ENCODE results near the gene SETD5. TPM values are rescaled to one million over a fixed set of nuclear protein-coding genes. Genes with fewer than 3 reads are reported as not detected.
A peak's percentile ranks its signal among the peaks of the same experiment; 100 is the strongest.
"Not testable (repeated sequence)": the region's sequence is repeated elsewhere in the genome, so short reads cannot be mapped to it uniquely, and the experiment has no call there.

SETD5 gene
- total RNA-seq, 2 donors from 2014 or later = 107 to 148 TPM

DNA sequence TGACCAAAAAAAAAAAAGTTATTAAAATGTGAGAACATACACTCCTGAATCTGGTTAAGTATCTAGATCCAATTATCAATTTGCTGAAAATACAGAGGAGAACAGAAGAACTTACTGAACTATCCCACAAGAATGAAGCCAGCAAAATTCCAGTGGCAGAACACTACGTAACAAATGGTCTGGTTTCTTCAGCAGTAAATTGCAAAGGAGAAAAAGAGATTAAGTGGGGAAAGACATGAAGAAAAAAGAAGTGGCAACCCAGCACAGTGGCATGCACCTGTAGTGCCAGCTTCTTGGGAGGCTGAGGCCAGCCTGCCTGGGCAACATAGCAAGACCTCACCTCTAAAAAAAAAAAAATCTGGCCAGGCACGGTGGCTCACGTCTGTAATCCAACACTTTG is 94.1 kb downstream of the SETD5 start:
- Mint-ChIP-seq H3K36me3 (ENCODE audit: low read depth) (peaks cover 6% of the 10 kb centered on the region), H3K9me3 (peaks cover 5% of the 10 kb centered on the region), H3K27ac (no peak overlapping the region), H3K27me3 (no peaks in the 10 kb centered on the region), H3K4me3 (no peak overlapping the region), H3K4me1 (no peaks in the 10 kb centered on the region)
- ATAC-seq (replicated peaks) = no peak

DNA sequence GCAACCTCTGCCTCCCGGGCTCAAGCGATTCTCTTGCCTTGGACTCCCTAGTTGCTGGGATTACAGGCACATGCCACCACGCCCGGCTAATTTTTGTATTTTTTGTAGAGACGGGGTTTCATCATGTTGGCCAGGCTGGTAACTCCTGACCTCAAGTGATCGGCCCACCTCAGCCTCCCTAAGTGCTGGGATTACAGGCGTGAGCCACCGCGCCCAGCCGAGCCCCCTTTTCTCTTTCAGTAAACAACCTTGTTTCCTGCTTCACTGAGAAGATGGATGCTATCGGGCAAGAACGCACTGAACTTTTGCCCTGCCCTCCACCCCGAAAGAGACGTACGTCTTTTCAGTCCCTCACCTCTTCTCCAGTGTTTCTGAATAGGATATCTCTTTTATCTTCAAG is 96.6 kb downstream of the SETD5 start:
- H3K4me3 Mint-ChIP-seq; H3K9me3 Mint-ChIP-seq; H3K27ac Mint-ChIP-seq; H3K36me3 Mint-ChIP-seq (ENCODE audit: low read depth); ATAC-seq (replicated peaks); H3K4me1 Mint-ChIP-seq; H3K27me3 Mint-ChIP-seq: not testable (repeated sequence)

DNA sequence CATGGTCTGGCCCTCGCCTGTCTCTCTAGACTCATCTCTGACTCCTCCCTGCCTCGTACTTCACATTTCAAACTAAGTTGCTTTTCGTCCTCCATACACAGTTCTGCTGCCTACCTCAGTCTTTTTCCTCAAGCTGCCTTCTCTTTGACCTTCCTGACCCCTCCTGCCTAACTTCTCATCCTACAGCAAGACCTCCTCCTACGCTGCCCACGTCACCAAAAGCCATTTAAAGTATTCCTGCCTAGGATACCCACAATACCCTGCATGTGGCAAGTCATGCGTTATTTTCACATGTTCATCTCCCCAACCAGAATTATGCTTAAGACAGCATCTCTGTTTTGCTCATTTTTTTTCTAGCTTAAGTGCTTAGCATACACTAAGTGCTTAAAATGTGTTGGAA is 99.5 kb downstream of the SETD5 start:
- no peak for ATAC-seq (replicated peaks)
- no peak overlapping the region for H3K4me3 Mint-ChIP-seq
- peaks cover 4% of the 10 kb centered on the region for H3K4me1 Mint-ChIP-seq
- peaks cover 21% of the 10 kb centered on the region for H3K27me3 Mint-ChIP-seq
- H3K27ac Mint-ChIP-seq = no peak overlapping the region
- H3K36me3 Mint-ChIP-seq (ENCODE audit: low read depth) = no peaks in the 10 kb centered on the region
- no peaks in the 10 kb centered on the region for H3K9me3 Mint-ChIP-seq

DNA sequence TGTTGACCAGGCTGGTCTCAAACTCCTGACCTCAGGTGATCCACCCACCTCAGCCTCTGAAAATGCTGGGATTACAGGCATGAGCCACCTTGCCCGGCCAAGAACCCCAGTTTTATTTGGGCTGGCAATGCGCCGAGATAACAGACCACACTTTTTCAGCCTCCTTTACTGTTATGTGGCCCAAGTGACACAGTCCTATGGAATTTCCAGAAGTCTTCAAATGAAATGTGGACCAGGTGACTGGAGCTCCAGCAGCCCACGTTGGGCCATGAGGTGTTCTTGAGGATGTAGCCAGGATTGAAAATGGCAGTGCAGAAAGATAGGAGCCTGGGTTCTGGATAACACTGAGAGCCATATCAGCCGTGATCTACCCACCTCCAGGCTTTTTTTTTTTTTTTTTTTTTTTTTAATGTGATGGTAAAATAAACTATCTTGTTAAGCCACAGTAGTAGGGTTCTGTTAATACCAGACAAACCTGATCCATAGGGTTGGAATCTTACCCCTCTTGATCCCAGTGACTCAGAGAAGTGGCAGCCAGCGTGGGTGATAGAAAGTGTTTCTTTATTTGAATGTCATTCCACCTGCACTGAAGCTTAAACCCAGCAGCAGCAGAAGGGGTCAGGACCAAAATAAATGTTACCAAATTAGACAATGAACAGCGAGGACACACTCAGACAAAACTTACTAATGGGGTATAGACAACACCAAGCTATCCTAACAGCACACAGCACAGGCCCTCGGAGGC is 100.6 kb downstream of the SETD5 start:
- Mint-ChIP-seq H3K4me3 (no peak overlapping the region), H3K27ac (no peak overlapping the region), H3K27me3 (peaks cover 23% of the 10 kb centered on the region), H3K4me1 (peaks cover 4% of the 10 kb centered on the region), H3K36me3 (ENCODE audit: low read depth) (no peaks in the 10 kb centered on the region), H3K9me3 (no peaks in the 10 kb centered on the region)
- no peak for ATAC-seq (replicated peaks)

DNA sequence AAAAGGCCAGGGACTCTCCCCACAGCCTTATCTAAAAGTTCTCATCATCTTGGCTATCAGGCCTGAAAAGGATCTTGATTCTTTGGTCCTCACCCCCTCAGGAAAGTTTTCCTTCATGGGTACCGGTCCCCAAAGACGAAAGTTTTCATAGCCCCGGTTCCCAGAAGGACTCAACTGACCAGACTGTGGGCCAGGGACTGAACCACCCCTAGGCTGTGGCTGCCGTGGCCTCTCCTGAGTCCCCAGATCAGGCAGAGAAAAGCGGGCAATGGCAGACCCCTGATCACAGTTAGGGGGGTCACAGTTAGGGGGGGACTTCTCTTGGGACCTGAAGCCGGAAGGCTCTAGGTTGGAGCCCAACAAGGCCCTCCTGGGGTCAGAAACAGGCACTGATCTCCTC is 101.4 kb downstream of the SETD5 start:
- H3K9me3 Mint-ChIP-seq = no peaks in the 10 kb centered on the region
- H3K4me1 Mint-ChIP-seq = peaks cover 4% of the 10 kb centered on the region
- peaks cover 23% of the 10 kb centered on the region for H3K27me3 Mint-ChIP-seq
- H3K36me3 Mint-ChIP-seq (ENCODE audit: low read depth) = no peaks in the 10 kb centered on the region
- no peak overlapping the region for H3K4me3 Mint-ChIP-seq
- no peak overlapping the region for H3K27ac Mint-ChIP-seq
- no peak for ATAC-seq (replicated peaks)

DNA sequence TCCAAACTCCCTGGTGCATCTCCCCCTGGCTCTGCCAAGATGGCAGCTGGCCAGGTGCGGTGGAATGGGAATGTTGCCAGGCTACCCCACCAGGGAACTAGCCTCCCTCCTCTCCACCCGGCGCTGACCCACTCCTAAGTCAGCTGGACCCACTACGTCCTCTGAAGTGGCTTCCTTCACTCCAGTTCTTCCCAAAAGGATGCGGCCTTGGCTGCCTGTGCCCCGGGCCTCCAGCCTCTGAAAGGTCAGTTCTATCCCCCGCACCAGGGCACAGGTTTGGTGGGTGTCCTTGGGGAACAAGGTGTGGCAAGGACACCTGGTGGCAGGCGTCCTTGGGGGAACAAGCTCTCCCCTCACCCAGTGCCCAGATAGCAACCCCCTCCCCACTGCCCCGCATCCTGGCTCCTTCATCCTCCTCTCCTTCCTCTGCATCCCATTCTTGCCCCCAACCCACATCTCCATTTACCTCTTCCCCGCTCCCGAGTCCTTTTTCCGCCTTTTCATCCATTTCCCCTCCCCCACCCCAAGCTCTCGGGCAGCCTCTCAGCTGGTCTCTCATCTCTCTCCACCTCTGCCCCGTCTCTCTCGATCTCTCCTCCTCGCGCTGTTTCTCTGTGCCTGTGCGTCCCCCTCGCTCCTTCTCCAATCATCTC is 102.2 kb downstream of the SETD5 start:
- H3K36me3 Mint-ChIP-seq (ENCODE audit: low read depth) = no peaks in the 10 kb centered on the region
- peaks cover 23% of the 10 kb centered on the region for H3K27me3 Mint-ChIP-seq
- H3K4me3 Mint-ChIP-seq = no peak overlapping the region
- ATAC-seq (replicated peaks) = no peak
- no peak overlapping the region for H3K27ac Mint-ChIP-seq
- H3K4me1 Mint-ChIP-seq = peaks cover 4% of the 10 kb centered on the region
- H3K9me3 Mint-ChIP-seq = no peaks in the 10 kb centered on the region

DNA sequence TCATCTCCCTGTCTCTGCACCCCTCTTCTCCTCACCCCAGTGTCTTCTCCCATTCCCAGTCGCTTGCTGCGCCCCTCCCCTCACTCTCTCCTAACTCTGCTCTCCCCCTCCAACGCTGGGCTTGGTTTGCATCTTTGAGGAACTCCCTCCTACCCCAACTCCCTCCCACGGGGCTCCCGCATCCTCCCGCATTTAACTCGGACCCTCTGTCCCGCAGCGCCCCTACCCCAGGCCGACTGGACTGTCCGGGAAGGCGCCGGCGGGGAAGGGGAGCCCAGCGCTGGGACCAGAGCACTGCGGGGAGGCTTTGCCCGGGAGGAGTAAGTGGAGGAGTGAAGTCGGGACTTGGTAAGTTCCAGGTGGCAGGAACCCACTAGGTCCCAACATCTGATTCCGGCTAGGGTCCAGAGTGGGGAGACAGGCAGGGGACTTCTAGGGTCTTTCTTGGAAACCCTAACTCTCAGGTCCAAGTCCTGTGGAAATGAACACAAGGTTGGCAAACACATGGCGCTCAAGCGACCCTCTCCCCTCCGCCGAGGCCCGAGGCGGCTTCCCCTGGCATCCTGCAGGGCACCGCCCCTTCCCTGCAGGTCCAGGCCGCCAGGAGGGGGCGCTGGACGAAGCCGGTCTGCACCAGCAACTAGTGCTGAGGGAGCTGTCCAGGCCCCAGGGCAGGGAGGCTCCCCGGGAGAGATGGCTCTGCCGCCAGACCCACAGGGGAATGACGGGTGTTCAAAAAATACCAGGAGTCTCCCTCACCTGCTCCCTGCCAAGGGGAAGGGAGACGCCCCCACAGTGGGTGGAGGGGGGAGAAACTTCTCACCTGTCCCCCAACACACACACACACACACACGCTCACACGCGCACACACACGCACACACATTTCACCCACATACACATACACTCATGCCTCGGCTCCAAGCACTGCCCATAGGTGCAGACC is 103.0 kb downstream of the SETD5 start:
- Mint-ChIP-seq H3K9me3 (no peaks in the 10 kb centered on the region), H3K27me3 (peaks cover 23% of the 10 kb centered on the region), H3K4me1 (peaks cover 4% of the 10 kb centered on the region), H3K4me3 (peak overlapping the region; percentile 29), H3K27ac (no peak overlapping the region), H3K36me3 (ENCODE audit: low read depth) (no peaks in the 10 kb centered on the region)
- peak; percentile 77 for ATAC-seq (replicated peaks)

DNA sequence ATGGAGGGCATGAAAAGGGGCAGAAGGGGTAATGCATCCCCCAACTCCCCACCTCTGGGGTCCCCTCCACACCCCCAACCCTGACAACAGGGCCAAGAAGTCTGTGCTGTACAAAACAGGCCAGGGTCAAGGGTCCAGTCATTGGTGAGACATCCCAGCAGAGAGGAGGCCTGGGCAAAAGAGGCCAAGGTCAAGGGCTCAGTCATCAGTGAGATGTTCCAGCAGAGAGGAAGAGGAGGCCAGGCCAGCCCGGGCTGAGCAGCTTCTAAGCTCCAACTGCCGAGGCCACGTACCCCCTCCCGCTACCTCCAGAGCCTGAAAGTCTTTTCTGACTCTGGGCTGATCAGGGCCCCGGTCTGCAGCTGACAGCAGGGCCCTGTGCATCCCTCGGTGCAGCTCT is 103.8 kb downstream of the SETD5 start:
- Mint-ChIP-seq H3K4me1 (peaks cover 4% of the 10 kb centered on the region), H3K4me3 (peak overlapping the region; percentile 29), H3K36me3 (ENCODE audit: low read depth) (no peaks in the 10 kb centered on the region), H3K27me3 (peaks cover 23% of the 10 kb centered on the region), H3K9me3 (no peaks in the 10 kb centered on the region), H3K27ac (no peak overlapping the region)
- no peak for ATAC-seq (replicated peaks)

DNA sequence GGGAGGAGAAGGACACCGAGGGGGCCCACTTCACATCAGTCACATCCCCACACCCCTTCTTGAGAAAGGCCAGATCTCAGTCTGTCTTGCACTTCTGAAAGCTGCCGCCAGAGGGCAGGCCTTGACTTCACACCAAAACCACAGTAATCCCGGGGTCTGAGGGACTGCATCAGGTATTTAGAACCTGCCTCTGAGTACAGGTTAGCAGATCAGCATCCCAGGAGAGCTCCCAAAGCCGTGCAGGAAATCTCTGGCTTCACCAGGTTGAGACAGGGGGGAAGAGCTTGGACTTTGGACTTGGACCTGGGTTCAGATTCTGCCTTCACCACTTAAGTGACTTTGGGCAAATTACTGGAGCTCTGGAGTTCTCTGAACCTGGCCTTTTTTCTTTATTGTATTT is 105.9 kb downstream of the SETD5 start:
- no peak overlapping the region for H3K27ac Mint-ChIP-seq
- H3K36me3 Mint-ChIP-seq (ENCODE audit: low read depth) = no peaks in the 10 kb centered on the region
- ATAC-seq (replicated peaks) = peak; percentile 55
- no peaks in the 10 kb centered on the region for H3K9me3 Mint-ChIP-seq
- no peak overlapping the region for H3K4me3 Mint-ChIP-seq
- H3K4me1 Mint-ChIP-seq = peaks cover 4% of the 10 kb centered on the region
- peaks cover 30% of the 10 kb centered on the region for H3K27me3 Mint-ChIP-seq

DNA sequence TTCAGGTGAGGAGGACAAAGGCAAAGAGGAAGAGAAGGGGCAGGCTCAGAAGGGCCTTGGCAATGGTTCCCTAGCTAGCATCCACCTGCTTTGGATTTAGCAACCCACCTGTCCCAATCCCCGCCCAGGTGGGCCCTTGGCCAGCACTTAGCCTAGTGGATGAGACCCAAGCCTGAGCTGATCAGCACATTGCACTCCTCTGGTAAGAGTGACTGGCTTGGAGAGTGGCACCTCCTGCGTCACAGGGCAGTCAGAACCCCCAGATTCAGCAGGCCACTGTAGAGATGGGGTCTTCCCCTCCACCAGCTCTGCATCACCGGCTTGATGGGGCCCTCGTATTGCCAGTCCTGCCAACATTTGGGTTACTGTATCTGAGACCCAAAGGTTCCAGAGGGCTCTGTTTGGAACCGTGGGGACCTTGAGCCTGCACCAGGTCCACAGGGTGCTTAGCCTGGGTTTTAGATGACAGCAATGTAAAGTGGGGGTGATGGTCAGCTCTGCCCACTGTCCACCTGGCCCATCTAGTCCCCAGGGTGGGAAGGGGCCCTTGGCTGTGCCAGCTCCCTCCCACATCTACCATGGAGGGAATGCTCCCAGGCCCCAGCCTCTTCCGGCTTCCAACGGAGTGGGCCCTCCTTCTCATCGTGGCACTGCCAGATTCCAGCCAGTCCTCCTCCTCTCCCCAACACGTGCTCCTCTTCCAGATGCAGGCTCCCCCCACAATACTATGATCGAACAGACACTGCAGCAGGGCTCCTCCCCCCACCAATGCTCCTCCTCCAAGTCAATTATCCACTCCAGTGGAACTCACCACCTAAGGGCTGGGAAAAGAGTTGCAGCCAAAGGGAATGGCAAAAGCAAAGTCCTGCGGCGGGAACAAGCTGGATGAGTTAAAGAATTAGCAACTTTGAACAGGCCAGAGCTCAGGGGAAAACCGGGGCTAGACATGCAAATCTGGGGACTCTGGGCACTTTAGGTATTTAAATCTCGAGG is 110.5 kb downstream of the SETD5 start:
- H3K4me3 Mint-ChIP-seq = no peak overlapping the region
- no peak overlapping the region for H3K27ac Mint-ChIP-seq
- no peak for ATAC-seq (replicated peaks)
- H3K36me3 Mint-ChIP-seq (ENCODE audit: low read depth) = no peaks in the 10 kb centered on the region
- H3K9me3 Mint-ChIP-seq = no peaks in the 10 kb centered on the region
- peaks cover 19% of the 10 kb centered on the region for H3K27me3 Mint-ChIP-seq
- no peaks in the 10 kb centered on the region for H3K4me1 Mint-ChIP-seq

DNA sequence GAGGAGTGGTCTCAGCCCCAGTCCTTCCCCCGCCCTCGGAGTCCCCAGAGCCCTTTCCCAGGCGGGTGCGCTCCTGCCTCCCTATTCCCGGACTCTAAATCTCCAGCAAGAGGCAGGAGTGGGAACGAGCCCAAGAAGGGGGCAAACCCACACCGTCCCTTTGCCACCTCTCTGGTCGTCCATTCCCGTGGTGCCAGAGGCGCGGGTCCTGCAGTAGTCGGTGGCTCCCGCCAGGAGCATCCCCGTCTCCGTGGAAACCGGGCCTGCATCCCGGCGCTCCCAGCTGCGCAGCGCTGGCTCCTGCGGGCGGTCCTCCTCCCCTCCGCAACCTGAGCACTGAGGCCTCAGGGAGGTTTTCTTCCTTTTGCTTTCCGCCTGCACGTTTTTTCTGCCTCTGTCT is 111.4 kb downstream of the SETD5 start:
- Mint-ChIP-seq H3K4me3 (no peak overlapping the region), H3K4me1 (no peaks in the 10 kb centered on the region), H3K27me3 (peaks cover 19% of the 10 kb centered on the region), H3K27ac (no peak overlapping the region), H3K9me3 (no peaks in the 10 kb centered on the region), H3K36me3 (ENCODE audit: low read depth) (no peaks in the 10 kb centered on the region)
- no peak for ATAC-seq (replicated peaks)

DNA sequence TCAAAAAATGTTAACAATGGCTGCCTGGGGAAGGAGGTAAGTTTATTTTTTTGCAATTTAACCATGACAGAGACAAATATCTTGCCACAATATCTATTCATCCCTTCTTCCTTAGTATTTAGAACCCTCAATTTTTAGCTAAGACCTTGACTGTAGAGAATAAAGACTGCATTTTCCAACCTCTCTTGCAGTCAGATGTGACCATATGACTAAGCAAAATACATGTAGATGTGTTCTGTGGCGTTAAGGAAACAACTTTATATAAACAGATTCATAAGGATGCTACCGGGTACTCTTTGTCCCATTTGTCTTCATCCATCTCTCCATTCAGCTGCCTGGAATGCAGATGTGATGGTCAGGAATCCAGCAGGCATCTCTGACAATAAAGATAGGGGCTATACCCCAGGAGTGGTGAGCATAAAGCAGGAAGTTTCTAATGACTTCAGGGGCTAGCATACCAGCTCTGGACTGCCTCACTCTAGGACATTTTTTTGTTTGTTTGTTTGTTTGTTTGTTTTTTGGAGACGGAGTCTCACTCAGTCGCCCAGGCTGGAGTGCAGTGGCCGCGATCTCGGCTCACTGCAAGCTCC is 115.1 kb downstream of the SETD5 start:
- no peaks in the 10 kb centered on the region for H3K9me3 Mint-ChIP-seq
- no peak for ATAC-seq (replicated peaks)
- H3K27me3 Mint-ChIP-seq = peaks cover 16% of the 10 kb centered on the region
- no peak overlapping the region for H3K27ac Mint-ChIP-seq
- H3K4me3 Mint-ChIP-seq = no peak overlapping the region
- H3K4me1 Mint-ChIP-seq = no peaks in the 10 kb centered on the region
- no peaks in the 10 kb centered on the region for H3K36me3 Mint-ChIP-seq (ENCODE audit: low read depth)

DNA sequence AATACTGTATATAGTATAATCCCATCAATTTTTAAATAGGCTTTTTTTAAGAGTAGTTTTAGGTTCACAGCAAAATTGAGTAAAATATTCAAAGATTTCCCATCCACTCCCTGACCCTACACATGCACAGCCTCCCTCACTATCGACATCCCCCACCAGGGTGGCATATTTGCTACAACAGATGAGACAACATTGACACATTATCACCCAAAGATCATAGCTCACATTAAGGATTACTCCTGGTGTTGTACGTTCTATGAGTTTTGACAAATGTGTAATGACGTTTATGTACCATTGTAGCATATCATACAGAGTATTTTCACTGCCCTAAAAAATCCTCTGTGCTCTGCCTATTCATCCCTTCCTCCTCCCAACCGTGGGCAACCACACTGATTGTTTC is 116.9 kb downstream of the SETD5 start:
- ATAC-seq (replicated peaks) = no peak
- peaks cover 6% of the 10 kb centered on the region for H3K27me3 Mint-ChIP-seq
- H3K4me3 Mint-ChIP-seq = no peak overlapping the region
- no peaks in the 10 kb centered on the region for H3K36me3 Mint-ChIP-seq (ENCODE audit: low read depth)
- H3K27ac Mint-ChIP-seq = no peak overlapping the region
- no peaks in the 10 kb centered on the region for H3K9me3 Mint-ChIP-seq
- no peaks in the 10 kb centered on the region for H3K4me1 Mint-ChIP-seq

All from activated T-helper 17 cell treated with anti-CD3 and anti-CD28 coated beads, Interleukin-2, amount 50 U/mL, for 72 hours (primary cell).